CD4-positive, alpha-beta T cell treated with Interleukin-6 for 4 hours (primary cell): Measurements from ENCODE around the gene GPAT3.
A peak's percentile ranks its signal among the peaks of the same experiment; 100 is the strongest.
"Not testable (repeated sequence)": the region's sequence is repeated elsewhere in the genome, so short reads cannot be mapped to it uniquely, and the experiment has no call there.

Source experiments
- DNase-seq: peaks from one replicate; pipeline ENCODE4 v3.0.0-alpha.2; 2020; ENCODE audit warnings: mixed read lengths

The GPAT3 gene

DNA sequence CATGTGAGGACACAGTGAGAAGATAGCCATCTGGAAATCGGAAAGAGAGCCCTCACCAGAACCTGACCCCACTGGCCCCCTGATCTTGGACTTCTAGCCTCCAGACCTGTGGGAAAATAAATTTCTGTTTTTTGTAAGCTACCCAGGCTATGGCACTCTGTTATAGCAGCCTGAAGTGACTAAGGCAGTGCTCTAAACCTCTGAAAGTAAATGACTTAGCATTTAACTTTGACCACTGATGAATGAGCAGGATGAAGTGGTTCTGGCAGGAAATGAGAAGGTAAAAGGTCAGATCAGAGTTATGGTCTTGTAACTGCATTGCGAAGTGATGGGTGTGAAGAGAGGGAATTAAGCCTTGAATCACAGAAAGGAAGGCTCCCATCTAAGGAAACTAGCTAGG is 17.0 kb downstream of the GPAT3 start:
- DNase-seq = no peak

DNA sequence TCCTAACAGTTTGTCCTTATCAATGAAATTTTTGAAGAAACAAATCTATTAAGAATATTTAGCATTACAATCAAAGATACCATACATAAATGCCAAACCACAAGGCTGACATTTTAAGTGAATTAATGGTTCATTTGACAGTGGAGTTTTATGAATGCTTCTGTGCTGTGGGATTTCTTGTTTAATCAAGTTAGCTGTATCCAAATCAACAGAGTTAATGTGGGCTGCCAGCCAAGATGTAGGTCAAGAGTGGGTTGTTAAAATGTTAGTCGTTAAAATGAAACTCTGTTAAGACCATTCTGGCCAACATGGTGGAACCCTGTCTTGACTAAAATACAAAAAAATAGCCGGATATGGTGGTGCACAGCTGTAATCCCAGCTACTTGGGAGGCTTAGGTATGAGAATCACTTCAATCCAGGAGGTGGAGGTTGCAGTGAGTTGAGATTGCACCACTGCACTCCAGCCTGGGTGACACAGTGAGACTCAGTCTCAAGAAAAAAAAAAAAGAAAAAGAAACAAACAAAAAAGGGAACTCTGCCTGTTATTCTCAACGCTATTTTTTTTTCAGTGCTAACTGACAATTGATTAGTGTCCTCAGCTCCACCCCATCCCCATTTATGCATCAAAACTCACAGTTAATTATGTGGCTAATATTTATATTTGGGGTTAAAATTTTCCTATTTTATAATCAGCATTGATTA is 20.2 kb downstream of the GPAT3 start:
- DNase-seq = no peak

GRCh38 chr4:83556816-83557215 is 20.9 kb downstream of the GPAT3 start:
- no peak for DNase-seq

DNA sequence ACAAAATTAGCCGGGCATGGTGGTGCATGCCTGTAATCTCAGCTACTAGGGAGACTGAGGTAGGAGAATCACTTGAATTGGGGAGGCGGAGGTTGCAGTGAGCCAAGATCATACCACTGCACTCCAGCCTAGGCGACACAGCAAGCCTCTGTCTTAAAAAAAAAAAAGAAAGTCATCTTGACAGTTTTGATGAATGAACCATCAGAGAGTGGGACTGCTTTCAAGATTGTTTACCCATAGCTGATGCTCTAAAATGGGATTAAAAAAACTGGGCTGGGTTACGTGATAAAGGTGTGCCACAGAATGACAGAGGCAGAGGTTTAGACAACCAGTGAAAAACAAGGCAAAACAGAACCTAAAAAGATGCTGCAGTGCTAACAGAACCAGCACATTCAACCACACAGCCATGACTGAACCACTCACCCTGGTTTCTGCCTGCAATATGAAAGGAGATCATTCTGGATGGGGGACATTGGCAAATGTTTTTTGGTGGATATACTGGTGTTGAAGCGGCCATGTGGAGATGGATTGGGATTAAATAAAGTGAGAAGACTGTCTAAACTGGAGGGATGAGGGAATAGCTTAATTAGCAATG is 22.2 kb downstream of the GPAT3 start:
- no peak for DNase-seq

DNA sequence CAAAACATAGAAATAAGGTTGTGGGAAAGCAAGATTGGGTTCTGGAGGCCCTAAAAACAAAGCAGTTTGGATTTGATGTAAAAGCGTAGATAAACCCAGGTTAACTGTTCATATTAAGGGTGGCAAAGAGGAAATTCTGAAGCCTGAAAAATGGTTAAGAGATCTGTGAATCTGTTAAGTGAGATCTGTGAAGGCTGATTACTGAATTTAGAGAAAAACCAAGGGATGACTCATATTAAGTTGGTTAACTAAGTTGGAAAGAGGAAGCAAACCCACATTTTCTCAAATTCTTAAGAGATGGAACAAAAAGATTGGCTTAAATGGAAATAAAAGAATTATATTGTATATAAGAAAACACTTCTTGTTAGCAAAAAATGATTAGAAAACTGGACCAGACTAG is 22.8 kb downstream of the GPAT3 start:
- DNase-seq = no peak

GRCh38 chr4:83560523-83560922 is 24.6 kb downstream of the GPAT3 start:
- no peak for DNase-seq

DNA sequence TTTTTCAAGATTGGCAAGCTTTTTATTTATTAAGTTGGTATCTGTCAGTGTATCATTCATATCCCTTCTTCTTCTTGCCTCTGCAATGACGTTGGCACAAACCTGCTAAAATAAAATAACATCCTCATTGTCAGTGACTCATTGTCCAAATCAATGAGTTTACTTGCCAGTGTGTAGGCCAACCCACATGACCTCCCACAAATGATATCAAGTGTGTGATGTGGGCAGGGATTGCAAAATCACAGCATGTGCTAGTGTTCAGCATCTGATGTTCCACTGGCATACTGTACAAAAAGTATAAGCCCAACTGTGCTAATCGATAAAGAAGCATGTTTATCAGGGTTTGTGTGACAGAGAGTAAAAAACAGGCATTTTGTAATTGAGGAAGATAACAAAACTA is 25.5 kb downstream of the GPAT3 start:
- DNase-seq = peak; percentile 12

DNA sequence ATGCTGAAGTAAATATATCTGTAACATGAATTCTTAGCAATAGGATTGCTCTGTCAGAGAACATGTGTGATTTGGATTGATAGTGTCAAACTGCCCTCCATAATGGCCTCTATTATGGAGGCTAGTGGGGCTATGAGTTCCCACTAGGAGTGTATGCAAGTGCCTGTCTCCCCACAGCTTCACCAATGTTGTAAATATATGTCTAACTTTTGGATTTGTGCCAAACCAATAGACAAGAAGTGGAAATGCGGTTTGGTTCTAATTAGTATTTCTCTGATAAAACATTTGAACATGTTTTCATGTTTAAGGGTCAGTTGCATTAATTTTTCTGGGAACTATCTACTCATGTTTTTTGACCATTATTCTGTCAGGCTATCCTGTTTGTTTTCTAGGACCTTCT is 28.1 kb downstream of the GPAT3 start:
- DNase-seq = no peak

- DNase-seq = no peak
Observed at GRCh38 chr4:83568062-83568461, 32.2 kb downstream of the GPAT3 start.

DNA sequence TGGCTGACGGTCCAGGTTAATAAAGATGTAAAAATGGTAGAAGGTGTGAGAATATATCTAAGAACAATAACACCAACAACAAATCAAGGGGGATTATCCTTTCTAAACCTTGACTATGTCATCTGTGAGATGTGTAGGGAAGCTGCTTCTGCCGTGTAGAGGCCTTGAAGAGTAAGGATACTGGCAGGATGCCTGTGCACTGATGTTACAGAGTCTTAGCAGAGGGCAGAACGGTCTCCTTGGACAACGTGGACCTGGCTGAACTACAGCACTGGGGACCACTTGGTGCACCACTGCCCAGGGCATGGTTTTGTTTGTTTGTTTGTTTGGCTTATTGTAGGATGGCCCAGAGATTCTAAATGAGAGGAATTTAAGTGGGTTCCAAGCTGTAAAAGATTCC is 33.5 kb downstream of the GPAT3 start:
- DNase-seq = no peak

DNA sequence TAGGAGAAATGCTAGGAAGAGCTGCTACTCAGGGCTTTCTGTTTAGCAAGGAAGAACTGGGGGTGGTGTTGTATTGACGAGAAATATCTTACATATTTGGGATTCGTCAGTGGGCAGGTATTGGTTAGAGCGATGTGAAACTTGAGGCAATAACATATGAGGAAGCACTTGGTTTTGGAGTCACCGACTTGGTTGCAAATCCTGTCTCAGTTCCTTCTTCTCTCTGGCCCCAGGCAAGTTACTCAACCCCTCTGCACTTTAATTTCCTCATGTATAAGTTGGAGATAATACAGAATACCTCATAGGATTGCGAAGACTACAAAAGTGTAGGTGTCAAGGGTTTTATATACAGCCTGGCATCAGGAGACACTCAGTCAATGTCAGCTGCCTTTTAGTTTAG is 34.1 kb downstream of the GPAT3 start:
- DNase-seq = no peak

DNA sequence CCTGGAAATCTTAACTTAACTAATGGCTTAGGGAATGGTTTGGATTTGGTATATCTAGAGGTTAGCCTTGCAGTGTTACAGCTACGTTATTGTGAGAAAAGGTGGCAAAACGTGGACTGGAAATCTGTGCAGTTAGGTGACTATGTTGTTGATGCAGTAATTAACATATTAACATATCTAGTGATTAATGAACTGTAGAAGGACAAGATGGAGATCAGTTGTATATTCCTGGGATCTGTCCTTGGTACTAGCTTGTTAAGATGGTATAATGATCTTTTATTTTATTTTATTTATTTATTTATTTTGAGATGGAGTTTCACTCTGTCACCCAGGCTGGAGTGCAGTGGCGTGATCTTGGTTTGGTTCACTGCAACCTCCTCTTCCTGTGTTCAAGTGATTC is 36.9 kb downstream of the GPAT3 start:
- DNase-seq = no peak

GRCh38 chr4:83574247-83574646 is 38.3 kb downstream of the GPAT3 start:
- no peak for DNase-seq

GRCh38 chr4:83576237-83576636 is 40.3 kb downstream of the GPAT3 start:
- DNase-seq = not testable (repeated sequence)

DNA sequence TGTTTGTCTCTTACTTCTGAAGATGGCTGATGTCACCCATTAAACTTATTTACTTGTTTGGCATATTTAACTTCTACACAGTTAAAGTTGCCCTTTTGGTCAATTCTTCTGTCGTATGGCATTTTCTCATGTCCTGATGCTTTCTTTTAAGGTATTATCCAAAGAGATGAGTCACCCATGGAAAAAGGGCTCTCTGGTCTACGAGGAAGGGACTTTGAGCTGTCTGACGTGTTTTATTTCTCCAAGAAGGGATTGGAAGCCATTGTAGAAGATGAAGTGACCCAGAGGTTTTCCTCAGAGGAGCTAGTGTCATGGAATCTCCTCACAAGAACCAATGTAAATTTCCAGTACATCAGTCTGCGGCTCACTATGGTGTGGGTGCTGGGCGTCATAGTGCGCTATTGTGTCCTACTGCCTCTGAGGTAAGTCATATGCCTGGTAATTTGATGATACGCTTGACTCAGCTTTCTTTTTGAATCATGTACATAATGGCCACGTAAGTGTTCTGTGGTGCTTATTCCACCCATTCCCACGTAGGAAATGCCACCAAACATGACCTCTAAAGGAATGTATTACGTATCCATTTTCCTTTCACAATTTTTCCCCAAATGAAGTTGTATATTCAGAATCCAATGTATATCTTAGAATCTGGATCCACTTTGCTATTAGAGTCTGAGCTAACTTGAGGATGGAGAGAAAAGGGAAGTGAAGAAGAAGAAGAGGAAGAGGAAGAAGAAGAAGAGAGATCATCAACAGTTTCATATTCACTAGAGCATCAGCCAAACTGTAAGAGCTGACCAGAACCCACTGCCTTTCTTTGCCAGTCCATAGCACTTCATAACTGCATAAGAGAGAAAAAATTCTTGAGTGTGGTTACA is 45.7 kb downstream of the GPAT3 start:
- no peak for DNase-seq

DNA sequence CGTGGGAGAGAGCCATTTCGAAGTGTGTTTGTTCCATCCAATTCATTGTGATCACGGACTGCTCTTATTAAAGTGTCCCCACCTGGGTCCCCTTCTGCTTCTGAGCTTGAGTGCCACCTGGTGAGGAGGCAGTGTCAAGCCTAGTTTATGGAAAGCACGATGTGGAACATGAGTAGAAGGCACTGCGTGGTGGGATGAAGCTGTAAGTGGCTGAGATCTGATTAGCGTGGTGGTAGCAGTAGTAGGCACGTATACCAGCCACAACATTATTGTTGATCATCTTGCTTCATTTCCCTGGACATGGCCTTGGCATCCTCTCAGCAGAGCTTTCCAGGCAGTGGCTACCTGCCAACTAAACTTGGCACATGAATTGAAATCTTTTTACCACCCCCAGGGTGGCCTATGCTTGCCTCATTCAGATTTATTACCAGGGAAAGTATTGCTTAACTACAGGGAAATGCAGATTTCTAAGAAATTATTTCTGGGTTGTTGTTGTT is 46.4 kb downstream of the GPAT3 start:
- DNase-seq = peak; percentile 5

- DNase-seq = no peak
Observed at GRCh38 chr4:83585982-83586508, 50.1 kb downstream of the GPAT3 start.

GRCh38 chr4:83589279-83589678 is 53.4 kb downstream of the GPAT3 start:
- no peak for DNase-seq

DNA sequence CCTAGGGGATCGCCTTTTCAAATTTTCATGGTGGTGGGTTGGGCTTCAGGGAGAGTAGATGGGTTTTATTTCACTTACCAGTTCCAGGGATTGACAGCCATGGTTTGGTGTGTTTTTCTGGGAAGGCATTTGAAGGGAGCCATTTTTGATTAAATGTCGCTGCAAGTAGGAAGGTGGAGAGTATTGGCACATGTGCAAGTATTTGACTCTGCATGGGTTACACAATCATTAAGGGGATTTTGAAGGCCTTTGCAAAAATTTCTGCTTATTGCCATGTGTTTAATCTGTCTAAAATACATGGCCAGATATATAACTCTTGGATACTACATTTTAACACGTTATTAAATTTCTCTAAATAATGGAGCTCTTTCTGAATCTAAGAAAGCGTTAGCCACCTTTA is 55.1 kb downstream of the GPAT3 start:
- DNase-seq = no peak

GRCh38 chr4:83591730-83592129 is 55.8 kb downstream of the GPAT3 start:
- no peak for DNase-seq

DNA sequence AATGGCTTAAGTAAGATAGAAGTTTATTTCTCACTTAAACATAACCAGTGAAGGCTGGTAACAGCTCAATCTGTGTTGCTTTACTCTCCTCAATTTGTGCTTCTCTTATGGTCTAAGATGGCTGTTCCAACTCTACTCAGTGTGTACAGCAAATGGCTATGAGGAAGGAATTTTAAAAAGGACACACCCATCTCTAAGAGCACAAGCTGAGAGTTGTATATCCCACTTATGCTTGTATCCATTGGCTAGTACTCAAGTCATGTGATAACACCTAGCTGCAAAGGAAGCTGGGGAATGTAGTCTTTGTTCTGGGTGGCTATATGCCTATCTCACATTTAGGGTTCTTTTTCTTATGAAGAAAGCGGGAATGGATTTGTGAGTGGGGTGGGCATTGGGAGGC is 63.3 kb downstream of the GPAT3 start:
- no peak for DNase-seq

- DNase-seq = no peak
Observed at GRCh38 chr4:83603129-83603528, 67.2 kb downstream of the GPAT3 start.

- no peak for DNase-seq
Observed at GRCh38 chr4:83604321-83604720, 68.4 kb downstream of the GPAT3 start.

GRCh38 chr4:83605210-83605609 is 69.3 kb downstream of the GPAT3 start:
- DNase-seq = no peak
